GM12892 (cell line): ENCODE data around the gene SEC23A.

Experiments
- POLR2A ChIP-seq: IDR thresholded peaks from 2 replicates; pipeline ENCODE4 v1.6.1; 2011; ENCODE audit warnings: low read depth, low read length, control low read depth
- POLR2AphosphoS5 ChIP-seq: IDR thresholded peaks from 2 replicates; pipeline ENCODE4 v1.6.1; 2011; ENCODE audit warnings: low read depth, low read length, control low read depth
- TAF1 ChIP-seq: IDR thresholded peaks from 2 replicates; pipeline ENCODE4 v1.6.1; 2011; ENCODE audit warnings: low read depth, mild to moderate bottlenecking, control low read depth, low read length, borderline replicate concordance

DNA sequence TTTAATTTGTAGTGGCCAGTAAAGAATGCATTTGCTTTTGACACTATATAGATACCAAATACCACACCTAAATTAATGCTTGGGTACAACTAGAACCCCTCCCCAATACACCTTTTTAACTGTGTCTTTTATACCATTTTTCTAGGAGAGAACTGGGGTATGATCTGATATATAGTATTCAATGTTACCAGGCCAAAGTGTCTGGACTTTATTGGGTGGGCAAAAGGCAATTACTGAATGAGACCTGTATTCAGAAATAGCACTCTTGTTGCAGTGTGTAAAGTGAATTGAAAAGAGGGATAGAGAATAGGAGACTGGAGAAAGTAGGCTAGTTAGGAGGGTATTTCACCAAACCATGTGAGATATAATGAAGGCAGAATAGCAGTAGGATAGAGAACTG lies 74.4 kb downstream of the SEC23A start:
- TF ChIP-seq POLR2A (no peak), POLR2AphosphoS5 (no peak), TAF1 (no peak)
